K562 treated with DMSO at 1 percent for 12 hours (cell line): ENCODE data around the gene C2orf69. TPM values are rescaled to one million over a fixed set of nuclear protein-coding genes. Genes with fewer than 3 reads are reported as not detected.

Experiments used
- total RNA-seq: library from RNA; unstranded; fragments of 300-600 nt; gene quantifications from 2 replicates; pipeline ENCODE4 v1.2.3, GENCODE V29; 2022; ENCODE audit not compliant: insufficient read depth

Gene C2orf69
- 2.1 and 5.8 TPM in 2 replicates for total RNA-seq

GRCh38 chr2:199911052-199911876, at the start of gene C2orf69:
Gene C2orf69, plus strand, starts transcription at chr2:199911293. Its CDS starts 146 bp downstream, at chr2:199911439.

GRCh38 chr2:199955339-199956061, 44.4 kb downstream of the C2orf69 start, which contains the start of the genes MAIP1 and TYW5:
Gene MAIP1, plus strand, starts transcription at chr2:199955582. Its CDS starts 217 bp downstream, at chr2:199955799.
Gene TYW5, minus strand, starts transcription at chr2:199955491. Its CDS starts 21 bp downstream, at chr2:199955470.

Other genes starting within 250 kb of the C2orf69 start
- gene FTCDNL1, start 60.1 kb upstream of the C2orf69 start, total RNA-seq: not detected in 2 replicates
- 0.69 and 2.6 TPM in 2 replicates for gene TYW5, start 44.2 kb downstream of the C2orf69 start, total RNA-seq
- gene MAIP1, start 44.3 kb downstream of the C2orf69 start, total RNA-seq: 9.1 and 20.7 TPM in 2 replicates